Activated T-helper 17 cell treated with anti-CD3 and anti-CD28 coated beads, Interleukin-2, amount 50 U/mL, for 72 hours (primary cell): Measurements from ENCODE around the gene TEAD1. TPM values are rescaled to one million over a fixed set of nuclear protein-coding genes. Genes with fewer than 3 reads are reported as not detected.

Source experiments
- ATAC-seq: fragments of 150-1000 bp; cut with Tn5 transposase; replicated peaks from 2 replicates; pipeline ENCODE4 v1.10.0; 2021; ENCODE audit warnings: mild to moderate bottlenecking, moderate library complexity
- H3K27ac Mint-ChIP-seq: one replicate; pipeline ENCODE4 v1.8.0; 2022; ENCODE audit warnings: mixed read lengths
- H3K27me3 Mint-ChIP-seq: one replicate; pipeline ENCODE4 v1.8.0; 2022; ENCODE audit warnings: mixed read lengths
- H3K36me3 Mint-ChIP-seq: one replicate; pipeline ENCODE4 v1.8.0; 2022; ENCODE audit warnings: low read depth, mild to moderate bottlenecking, mixed read lengths
- H3K4me1 Mint-ChIP-seq: one replicate; pipeline ENCODE4 v1.8.0; 2022; ENCODE audit warnings: mixed read lengths
- H3K4me3 Mint-ChIP-seq: one replicate; pipeline ENCODE4 v1.8.0; 2022; ENCODE audit warnings: mild to moderate bottlenecking, mixed read lengths
- H3K9me3 Mint-ChIP-seq: one replicate; pipeline ENCODE4 v1.8.0; 2022; ENCODE audit warnings: mixed read lengths
- total RNA-seq, 2 donors: library from RNA; stranded (reverse); gene quantifications; one replicate each; pipeline ENCODE4 v1.2.3, GENCODE V29; 2022

The TEAD1 gene
- total RNA-seq, 2 donors from 2014 or later = 1.2 to 1.6 TPM

DNA sequence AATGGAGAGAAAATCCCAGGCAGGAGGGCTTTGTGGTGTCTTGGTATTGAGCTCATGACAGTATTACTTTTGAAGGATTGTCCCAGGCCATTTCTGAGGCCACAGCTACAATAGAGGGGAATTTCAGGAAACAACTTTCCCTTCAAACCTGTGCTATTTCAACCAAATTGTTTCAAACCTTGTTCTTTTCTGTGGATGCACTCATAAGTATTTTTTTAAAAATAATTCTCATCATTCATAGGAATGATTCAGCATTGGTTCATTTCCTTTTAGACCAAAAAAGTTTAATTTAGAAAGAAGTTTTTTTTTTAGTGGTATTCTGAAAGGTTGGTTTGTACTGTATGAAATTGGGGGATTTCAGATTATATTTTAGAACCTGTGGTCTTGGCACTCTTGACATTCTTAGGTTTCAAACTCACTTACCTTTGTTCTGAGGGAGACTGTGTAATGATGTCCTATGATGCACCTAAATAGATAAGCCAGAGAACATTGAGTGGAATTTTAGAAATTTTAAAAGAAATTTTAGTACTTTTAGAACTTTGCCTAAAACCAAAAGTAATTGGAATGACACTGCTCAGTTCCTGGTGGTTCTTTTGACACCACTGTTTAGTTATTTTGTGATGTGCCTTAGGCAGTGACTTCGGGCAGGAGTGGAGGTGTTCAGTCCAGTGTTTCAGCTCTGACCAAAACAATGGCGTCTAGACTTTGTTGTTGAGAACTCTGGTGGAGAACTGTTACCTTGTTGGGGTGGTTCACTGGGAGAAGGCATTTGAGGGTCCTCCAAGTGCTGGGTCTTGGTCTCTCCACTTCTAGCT lies 12.2 kb downstream of the TEAD1 start:
- H3K9me3 Mint-ChIP-seq = no peaks in the 10 kb centered on the region
- H3K27ac Mint-ChIP-seq = no peak overlapping the region
- H3K27me3 Mint-ChIP-seq = peaks cover 70% of the 10 kb centered on the region
- H3K4me1 Mint-ChIP-seq = no peaks in the 10 kb centered on the region
- H3K36me3 Mint-ChIP-seq = no peaks in the 10 kb centered on the region
- peak; percentile 71 for ATAC-seq
- H3K4me3 Mint-ChIP-seq = no peak overlapping the region

DNA sequence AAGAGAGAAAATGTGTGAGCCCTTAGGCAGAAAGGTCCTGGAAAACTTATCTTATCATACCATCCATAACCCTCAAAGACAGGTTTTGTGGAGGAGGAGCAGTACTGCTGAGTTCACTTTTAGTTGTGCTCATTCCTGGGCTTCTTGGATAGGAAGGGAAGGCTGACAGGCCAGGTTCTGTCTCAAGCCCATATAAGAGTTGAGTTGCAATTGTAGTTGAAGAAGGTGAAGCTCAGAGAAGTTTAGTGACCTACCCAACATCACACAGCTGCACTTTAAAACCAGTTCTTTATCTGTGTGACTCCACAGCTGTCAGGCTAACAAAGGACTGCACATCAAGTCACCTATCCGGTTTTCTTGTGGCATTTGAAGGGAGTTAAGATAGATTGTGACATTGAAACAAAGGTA lies 13.0 kb downstream of the TEAD1 start:
- no peaks in the 10 kb centered on the region for H3K36me3 Mint-ChIP-seq
- H3K27ac Mint-ChIP-seq = no peak overlapping the region
- no peaks in the 10 kb centered on the region for H3K4me1 Mint-ChIP-seq
- H3K27me3 Mint-ChIP-seq = peaks cover 67% of the 10 kb centered on the region
- no peak overlapping the region for H3K4me3 Mint-ChIP-seq
- H3K9me3 Mint-ChIP-seq = no peaks in the 10 kb centered on the region
- no peak for ATAC-seq

DNA sequence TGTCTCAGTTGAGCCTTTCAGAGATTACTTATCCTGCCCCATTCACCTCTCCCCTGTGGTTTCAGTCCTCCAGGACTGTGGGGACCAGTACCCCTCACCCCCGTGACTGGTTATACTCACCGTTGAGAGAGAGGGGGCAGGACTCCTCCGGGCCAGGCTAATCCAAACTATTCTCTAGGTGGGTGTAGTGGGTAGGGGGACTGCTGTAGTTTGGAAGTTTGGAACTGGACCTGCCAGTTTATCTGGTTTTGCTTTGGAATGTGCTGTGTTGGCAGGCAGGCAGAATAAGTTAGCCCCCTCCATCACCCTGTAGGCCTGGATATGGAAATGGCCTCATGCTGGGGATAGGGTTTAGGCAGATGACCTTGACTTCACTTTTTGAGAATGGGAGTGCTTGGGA lies 13.5 kb downstream of the TEAD1 start:
- ATAC-seq = no peak
- H3K4me1 Mint-ChIP-seq = no peaks in the 10 kb centered on the region
- no peak overlapping the region for H3K4me3 Mint-ChIP-seq
- peaks cover 65% of the 10 kb centered on the region for H3K27me3 Mint-ChIP-seq
- no peak overlapping the region for H3K27ac Mint-ChIP-seq
- H3K9me3 Mint-ChIP-seq = no peaks in the 10 kb centered on the region
- no peaks in the 10 kb centered on the region for H3K36me3 Mint-ChIP-seq

DNA sequence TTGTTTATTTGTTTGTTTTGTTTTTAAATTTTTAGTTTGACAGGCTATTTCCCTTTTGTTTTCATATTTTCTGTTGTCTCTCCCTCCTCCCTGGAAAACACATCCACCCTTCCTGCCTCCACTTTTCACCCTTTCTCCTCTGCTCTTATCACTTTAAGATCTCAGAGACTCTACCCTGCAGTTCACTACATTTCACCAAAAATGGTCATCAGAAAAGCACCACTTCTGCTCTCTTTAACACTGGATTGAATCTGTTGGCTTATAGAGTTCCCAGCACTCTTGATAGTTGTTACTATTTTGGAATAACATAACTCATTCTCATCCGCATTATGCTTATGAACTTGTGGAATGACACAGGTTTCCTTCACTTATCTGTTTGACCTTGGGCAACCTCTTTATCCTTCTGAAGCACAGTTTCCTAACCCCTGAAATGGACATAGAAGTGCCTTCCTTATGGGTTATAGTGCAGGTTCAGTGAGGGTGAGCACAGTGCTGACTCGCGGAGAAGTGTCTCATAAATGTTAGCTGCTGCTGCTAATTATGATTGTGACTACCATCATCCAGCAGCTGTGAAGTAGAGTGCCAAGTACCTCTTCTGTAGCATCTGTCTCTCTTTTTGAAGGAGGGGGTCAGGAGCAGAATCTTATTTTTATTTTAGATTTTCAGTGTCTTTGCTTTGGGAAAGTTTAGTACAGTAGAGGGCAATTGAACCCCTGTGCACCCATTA lies 15.0 kb downstream of the TEAD1 start:
- ATAC-seq = no peak
- Mint-ChIP-seq H3K27me3 (peaks cover 63% of the 10 kb centered on the region), H3K36me3 (no peaks in the 10 kb centered on the region), H3K27ac (no peak overlapping the region), H3K4me3 (no peak overlapping the region), H3K9me3 (no peaks in the 10 kb centered on the region), H3K4me1 (peaks cover 8% of the 10 kb centered on the region)

DNA sequence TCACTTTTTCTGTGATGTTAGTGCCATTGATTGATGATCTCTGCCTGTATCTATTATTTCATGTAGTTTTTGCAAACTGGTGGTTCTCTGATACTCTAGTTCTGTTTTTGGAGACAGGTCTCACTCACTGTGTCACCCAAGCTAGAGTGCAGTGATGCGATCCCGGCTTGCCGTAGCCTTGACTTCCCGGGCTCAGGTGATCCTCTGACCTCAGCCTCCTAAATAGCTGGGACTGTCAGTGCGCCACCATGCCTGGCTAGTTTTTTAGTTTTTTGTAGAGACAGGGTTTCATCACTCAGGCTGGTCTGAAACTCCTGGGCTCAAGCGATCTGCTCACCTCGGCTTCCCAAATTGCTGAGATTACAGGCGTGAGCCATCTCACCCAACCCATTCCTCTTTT lies 16.4 kb downstream of the TEAD1 start:
- Mint-ChIP-seq H3K4me1 (peaks cover 8% of the 10 kb centered on the region), H3K27me3 (peaks cover 71% of the 10 kb centered on the region), H3K36me3 (no peaks in the 10 kb centered on the region), H3K9me3 (no peaks in the 10 kb centered on the region), H3K4me3 (no peak overlapping the region), H3K27ac (no peak overlapping the region)
- no peak for ATAC-seq

DNA sequence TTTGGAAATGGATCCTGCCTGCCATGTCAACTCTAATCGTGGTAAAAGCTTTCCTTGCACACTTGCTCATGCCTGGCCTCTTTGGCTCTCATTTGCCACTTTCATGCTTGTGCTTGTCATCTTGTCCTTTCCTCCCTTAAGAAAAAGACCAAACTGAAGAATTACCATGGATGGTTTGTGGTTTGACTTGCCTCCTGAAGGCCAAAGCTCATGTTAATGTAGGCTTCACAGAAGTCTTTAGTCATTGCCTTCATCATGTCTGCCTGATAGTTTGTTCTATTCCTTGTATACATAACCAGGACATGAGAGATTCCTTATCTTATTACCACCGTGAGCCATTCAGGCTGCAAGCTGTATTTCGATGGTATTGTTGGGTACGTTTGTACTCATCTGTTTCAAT lies 17.3 kb downstream of the TEAD1 start:
- no peak for ATAC-seq
- no peak overlapping the region for H3K4me3 Mint-ChIP-seq
- H3K9me3 Mint-ChIP-seq = no peaks in the 10 kb centered on the region
- H3K27ac Mint-ChIP-seq = no peak overlapping the region
- peaks cover 8% of the 10 kb centered on the region for H3K4me1 Mint-ChIP-seq
- H3K36me3 Mint-ChIP-seq = no peaks in the 10 kb centered on the region
- H3K27me3 Mint-ChIP-seq = peaks cover 75% of the 10 kb centered on the region

DNA sequence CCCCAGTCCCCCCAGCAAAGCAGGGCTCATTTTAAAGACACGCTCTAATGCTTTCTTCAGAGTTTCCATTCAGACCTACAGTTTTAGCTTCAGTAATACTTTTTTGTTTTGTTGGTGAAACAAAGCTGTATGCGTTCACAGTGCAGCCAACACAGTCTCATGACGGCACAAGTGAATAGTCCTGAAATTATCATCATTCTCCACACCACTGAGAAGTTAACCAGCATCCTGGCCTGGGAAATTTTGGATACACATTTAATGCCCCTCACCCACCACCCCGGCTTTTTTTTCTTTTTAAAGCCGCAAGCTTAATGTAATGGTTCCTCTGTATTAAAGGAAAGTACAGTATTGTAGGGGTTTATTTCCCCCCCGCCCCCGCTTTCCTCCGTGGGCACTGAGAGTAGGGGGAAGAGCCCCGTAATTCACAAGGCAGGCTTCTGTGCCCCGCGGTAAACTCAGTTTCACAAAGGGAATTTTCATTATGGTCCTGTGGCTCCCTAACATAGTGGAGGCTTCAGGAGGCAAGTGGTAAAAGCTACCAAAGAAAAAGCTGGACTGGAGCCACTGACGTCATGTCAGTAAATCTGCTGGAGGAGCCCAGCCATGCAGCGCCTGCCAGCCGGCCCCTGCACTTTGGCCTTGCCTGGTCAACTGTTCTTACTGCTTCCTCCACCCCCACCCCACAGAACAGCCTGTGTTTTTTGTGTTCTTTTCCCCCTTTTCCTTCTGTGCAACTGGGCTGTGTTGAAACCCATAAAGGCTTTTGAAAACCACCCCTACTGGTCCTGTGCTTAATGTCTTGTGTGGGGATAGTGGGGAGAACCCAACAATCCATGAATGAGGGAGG lies 18.2 kb downstream of the TEAD1 start:
- ATAC-seq = no peak
- Mint-ChIP-seq H3K27ac (no peak overlapping the region), H3K27me3 (peaks cover 74% of the 10 kb centered on the region)

DNA sequence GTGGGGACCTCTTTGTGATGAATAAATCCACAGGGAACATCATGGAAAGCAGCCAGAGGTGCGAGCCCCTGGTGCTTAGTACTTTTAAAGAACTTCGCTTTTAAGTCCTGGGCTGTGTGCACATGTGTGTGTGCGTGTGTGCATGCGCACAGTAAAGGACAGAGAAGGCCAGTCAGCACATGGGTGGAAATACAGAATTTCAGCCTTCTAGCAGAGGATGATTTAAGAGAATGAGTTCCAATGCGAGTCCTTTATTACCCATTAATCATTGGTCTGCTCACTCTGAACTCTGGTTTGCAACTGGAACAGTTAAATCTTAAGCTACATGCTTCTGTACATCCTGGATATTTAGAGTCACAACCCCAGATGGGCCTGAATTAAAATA lies 18.9 kb downstream of the TEAD1 start:
- Mint-ChIP-seq H3K4me3 (no peak overlapping the region), H3K27me3 (peaks cover 72% of the 10 kb centered on the region), H3K4me1 (peaks cover 8% of the 10 kb centered on the region), H3K36me3 (no peaks in the 10 kb centered on the region), H3K27ac (no peak overlapping the region), H3K9me3 (no peaks in the 10 kb centered on the region)
- no peak for ATAC-seq

More for the DNA sequence above, 18.2 kb downstream of the TEAD1 start:
- no peaks in the 10 kb centered on the region for H3K9me3 Mint-ChIP-seq
- no peak overlapping the region for H3K4me3 Mint-ChIP-seq
- peaks cover 8% of the 10 kb centered on the region for H3K4me1 Mint-ChIP-seq
- H3K36me3 Mint-ChIP-seq = no peaks in the 10 kb centered on the region

DNA sequence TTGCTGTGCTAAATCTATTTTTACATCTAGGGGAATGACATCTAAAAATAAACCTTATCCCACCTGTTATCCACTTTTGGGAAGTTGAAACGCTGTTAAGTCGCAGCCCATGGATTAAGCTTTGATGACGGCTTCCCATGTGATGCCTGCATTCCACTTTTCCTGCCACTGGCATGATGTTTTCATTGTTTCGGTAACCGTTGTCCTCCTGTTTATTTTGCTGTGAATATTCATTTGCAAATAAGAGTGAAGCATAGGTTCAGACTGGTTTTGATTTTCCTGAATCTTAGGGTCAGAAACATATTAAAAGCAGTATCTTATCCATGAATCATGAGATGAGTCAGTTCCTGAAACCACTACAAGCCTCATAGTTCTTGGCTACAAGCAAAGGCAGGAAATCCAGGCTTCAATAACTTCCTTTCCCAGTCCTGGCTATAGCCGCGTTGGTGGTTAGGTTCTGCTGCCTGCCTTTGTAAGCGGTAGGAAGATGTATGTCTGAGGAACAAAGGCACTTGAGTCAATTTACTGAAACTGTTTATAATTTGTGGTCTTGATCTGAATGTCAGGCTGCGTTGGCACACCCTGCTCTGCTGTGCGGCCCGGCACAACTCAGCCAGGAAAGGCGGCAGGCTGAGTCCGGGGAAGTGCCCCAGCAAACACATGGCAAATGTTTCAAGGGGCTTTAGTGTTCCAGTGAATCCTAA lies 19.4 kb downstream of the TEAD1 start:
- ATAC-seq = peak; percentile 93
- Mint-ChIP-seq H3K27ac (no peak overlapping the region), H3K4me3 (no peak overlapping the region), H3K27me3 (peaks cover 69% of the 10 kb centered on the region), H3K9me3 (no peaks in the 10 kb centered on the region), H3K4me1 (peaks cover 8% of the 10 kb centered on the region), H3K36me3 (no peaks in the 10 kb centered on the region)

DNA sequence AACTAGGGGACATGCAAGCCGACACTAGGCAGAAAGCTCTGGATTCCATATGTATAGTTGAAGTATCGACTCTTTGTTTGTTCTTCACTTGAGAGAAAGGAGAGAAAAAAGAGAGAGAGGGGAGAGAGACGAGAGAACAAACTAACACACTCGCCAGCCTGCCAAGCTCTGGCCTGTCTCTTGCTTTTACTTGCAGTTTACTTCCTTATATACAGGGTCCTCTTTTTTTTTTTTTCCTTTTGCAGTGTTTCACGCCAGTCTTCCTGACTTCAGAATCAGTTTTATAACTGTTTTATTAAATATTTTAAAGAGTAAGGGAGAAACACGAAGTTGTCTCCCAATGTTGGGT lies 19.9 kb downstream of the TEAD1 start:
- Mint-ChIP-seq H3K9me3 (no peaks in the 10 kb centered on the region), H3K4me3 (no peak overlapping the region), H3K27me3 (peaks cover 64% of the 10 kb centered on the region), H3K4me1 (peaks cover 8% of the 10 kb centered on the region), H3K36me3 (no peaks in the 10 kb centered on the region), H3K27ac (no peak overlapping the region)
- no peak for ATAC-seq

DNA sequence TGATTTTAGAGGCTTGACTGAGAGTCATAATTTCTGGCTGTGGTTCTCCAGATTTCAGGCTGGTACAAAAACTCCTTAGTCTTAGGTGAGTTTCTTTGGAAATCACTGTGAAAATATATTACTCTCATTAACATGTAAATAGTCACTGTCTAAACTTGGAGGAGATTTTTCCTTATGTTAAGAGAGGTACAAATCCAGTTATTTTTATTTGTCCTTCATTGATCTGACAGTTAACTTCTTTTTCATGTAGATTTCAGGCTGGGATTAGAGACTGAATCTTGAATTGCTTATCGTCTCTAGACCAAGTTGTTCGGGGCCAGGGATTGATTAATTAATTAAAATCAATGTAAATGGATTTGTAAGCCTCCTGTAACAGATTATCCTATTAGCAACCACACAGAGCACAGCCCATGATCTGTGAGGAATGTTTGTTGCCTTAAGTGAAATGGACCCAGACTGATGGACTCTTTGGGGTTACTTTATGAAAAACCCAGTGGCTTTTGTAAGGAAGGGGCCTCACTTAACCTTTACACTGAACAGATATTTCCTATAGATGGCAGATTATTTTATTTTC lies 21.1 kb downstream of the TEAD1 start:
- Mint-ChIP-seq H3K4me3 (no peak overlapping the region), H3K27me3 (peaks cover 61% of the 10 kb centered on the region), H3K9me3 (no peaks in the 10 kb centered on the region), H3K4me1 (peaks cover 8% of the 10 kb centered on the region), H3K27ac (no peak overlapping the region), H3K36me3 (no peaks in the 10 kb centered on the region)
- ATAC-seq = no peak

DNA sequence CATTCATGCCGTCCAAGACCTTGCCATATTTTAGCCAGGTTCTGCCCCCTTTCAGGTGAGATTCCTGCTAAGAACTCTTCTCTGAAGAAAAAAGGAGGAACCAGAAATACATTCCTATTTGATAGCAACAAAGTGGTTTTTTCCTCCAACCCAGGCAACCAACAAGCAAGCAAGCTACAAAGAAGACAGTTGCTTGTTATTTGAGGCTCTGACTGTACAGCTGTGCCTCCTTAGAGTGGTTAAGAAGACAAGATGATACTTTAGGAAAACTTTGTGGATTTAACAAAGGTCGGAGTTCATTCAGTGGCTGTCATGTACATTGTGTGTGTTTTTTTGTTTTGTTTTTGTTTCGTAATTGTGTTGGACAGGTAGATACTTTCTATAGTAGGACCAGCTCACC lies 21.7 kb downstream of the TEAD1 start:
- no peak overlapping the region for H3K4me3 Mint-ChIP-seq

DNA sequence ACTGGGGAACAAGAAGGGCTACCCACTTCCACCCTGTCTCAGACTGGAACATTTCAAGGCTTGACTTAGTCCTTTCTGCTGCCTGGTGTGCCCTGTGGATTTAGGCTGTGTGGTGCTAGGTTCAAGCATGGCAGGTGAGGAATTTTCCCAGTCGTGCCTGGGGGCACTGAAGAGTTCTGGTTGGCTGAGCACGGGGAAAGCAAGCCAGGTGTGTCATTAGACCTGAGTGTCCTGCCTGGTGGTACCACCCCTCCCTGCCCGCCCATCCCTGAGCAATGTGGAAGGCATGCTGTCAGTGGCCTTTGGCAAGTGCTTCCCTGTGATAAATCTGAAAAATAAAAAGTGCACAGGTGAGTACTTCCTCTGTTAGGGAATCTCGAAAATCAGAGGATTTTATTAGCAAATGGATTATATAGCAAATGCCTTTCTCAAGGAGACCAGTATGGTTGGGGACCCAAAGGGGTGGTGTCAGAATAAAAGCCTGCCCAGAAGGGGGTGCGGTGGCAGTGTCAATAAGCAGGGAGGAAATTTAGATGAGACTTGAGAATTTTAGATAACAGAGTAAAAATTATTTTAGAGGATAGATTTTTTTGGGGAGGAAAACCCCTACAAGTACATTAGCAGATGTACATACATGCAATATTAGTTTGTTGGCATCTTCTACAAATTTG lies 22.8 kb downstream of the TEAD1 start:
- ATAC-seq = no peak
- H3K9me3 Mint-ChIP-seq = no peaks in the 10 kb centered on the region
- no peak overlapping the region for H3K4me3 Mint-ChIP-seq
- peaks cover 8% of the 10 kb centered on the region for H3K4me1 Mint-ChIP-seq
- peaks cover 62% of the 10 kb centered on the region for H3K27me3 Mint-ChIP-seq
- no peak overlapping the region for H3K27ac Mint-ChIP-seq
- no peaks in the 10 kb centered on the region for H3K36me3 Mint-ChIP-seq

More for the DNA sequence above, 21.7 kb downstream of the TEAD1 start:
- Mint-ChIP-seq H3K9me3 (no peaks in the 10 kb centered on the region), H3K27me3 (peaks cover 59% of the 10 kb centered on the region), H3K4me1 (peaks cover 8% of the 10 kb centered on the region), H3K36me3 (no peaks in the 10 kb centered on the region), H3K27ac (no peak overlapping the region)
- no peak for ATAC-seq
